KOPT-K1 (cell line): ENCODE results near the gene SLC25A22.

Experiments
- H3K27ac ChIP-seq: fragments of 200-600 bp; sonication (generic); 2 replicates; pipeline ENCODE4 v1.5.1; 2016; ENCODE audit warnings: antibody characterized with exemption, mild to moderate bottlenecking, low read depth, low read length; ENCODE audit not compliant: poor library complexity, severe bottlenecking
- H3K36me3 ChIP-seq: fragments of 200-600 bp; sonication (generic); 2 replicates; pipeline ENCODE4 v1.5.1; 2017; ENCODE audit warnings: antibody characterized with exemption, mild to moderate bottlenecking, low read length, moderate library complexity; ENCODE audit not compliant: insufficient read depth
- H3K9me3 ChIP-seq: fragments of 200-600 bp; sonication (generic); 2 replicates; pipeline ENCODE4 v1.5.1; 2017; ENCODE audit warnings: antibody characterized with exemption, low read length, mild to moderate bottlenecking; ENCODE audit not compliant: insufficient read depth, poor library complexity, severe bottlenecking

Gene SLC25A22

DNA sequence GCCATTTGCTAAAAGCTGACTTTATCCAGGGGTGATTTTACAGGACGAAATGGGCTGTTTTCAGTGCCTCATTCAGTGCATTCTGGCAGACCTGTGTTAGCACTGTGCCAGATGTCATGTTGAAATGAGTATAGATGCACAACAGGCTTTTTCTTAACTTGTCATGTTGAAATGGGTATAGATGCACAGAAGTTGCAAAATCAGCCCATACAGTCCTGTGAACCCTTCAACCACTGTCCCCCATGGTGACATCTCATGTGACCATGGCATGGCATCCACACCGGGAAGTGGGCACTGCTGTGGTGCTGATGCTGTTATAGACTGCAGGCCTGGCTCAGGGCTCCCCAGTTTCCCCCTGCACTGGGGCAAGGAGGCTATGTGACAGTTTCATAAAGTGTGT lies 48.4 kb downstream of the SLC25A22 start:
- Histone ChIP-seq H3K27ac (no peak overlapping the region), H3K36me3 (peaks cover 9% of the 10 kb centered on the region; the same call in 1 of the 2 replicates), H3K9me3 (no peaks in the 10 kb centered on the region)

DNA sequence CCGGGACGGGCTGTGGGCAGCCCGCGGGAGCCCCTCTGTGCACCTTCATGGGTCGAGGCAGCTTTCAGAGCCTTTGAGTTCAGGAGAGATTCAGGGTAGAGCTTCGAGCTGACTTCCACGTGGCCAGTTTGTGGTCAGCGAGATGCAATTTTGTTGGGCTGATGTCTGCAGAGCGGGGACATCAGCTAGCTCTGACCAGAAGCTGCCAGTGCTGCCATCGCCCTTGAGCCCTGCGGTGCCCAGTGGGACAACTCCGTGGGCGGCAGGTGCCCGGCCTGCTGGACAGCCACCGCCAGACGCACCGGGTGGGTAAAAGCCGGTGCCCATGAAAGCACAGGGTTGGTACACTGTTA lies 50.1 kb downstream of the SLC25A22 start:
- Histone ChIP-seq H3K36me3 (peaks cover 8% of the 10 kb centered on the region; the same call in 1 of the 2 replicates), H3K27ac (peak overlapping the region; percentile 63), H3K9me3 (no peaks in the 10 kb centered on the region)

DNA sequence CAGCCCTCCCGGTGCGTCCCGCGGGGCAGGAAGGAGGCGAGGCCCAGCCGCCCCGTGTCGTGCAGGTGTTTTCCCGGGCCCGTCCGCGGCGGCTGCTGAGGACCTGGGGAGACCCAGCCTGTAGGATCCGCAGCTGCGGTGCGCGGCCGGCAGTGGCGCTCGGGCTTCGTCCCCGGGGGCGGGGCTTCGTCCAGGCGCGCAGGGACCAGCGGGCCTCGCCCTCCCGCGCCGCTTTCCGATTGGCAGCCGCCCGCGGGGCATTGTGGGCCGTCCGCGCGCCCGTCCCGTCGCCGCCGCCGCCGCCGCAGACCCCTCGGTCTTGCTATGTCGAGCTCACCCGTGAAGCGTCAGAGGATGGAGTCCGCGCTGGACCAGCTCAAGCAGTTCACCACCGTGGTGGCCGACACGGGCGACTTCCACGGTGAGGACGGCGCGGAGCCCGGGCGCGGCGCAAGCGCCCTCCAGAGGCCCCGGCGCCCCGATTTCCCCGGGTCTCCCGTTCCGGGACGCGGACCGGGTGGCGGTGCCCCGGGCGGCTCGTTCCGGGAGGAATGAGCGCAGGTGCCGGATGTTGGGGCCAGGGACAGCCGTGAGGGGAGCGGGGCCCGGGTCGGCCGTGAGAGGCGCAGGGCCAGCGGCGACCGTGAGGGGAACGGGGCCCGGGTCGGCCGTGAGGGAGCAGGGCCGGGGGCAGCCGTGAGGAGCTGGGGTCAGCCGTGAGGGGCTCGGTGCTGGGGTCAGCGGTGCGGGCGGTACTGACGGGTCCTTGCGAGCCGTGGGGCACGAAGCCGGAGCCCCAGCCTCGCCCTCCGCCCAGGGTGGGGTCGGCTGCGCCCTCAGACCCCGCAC lies 50.7 kb downstream of the SLC25A22 start, which contains the start of gene TALDO1:
Gene TALDO1, plus strand, starts transcription at position 307 of the 849 bp plus-strand sequence. Its CDS starts 18 bp downstream, at position 325.
- H3K36me3 ChIP-seq, result peaks cover 2% of the 10 kb centered on the region; the same call in 1 of the 2 replicates
- peak within 1 kb of the TSS; percentile 63 for H3K27ac ChIP-seq
- no peaks in the 10 kb centered on the region for H3K9me3 ChIP-seq

DNA sequence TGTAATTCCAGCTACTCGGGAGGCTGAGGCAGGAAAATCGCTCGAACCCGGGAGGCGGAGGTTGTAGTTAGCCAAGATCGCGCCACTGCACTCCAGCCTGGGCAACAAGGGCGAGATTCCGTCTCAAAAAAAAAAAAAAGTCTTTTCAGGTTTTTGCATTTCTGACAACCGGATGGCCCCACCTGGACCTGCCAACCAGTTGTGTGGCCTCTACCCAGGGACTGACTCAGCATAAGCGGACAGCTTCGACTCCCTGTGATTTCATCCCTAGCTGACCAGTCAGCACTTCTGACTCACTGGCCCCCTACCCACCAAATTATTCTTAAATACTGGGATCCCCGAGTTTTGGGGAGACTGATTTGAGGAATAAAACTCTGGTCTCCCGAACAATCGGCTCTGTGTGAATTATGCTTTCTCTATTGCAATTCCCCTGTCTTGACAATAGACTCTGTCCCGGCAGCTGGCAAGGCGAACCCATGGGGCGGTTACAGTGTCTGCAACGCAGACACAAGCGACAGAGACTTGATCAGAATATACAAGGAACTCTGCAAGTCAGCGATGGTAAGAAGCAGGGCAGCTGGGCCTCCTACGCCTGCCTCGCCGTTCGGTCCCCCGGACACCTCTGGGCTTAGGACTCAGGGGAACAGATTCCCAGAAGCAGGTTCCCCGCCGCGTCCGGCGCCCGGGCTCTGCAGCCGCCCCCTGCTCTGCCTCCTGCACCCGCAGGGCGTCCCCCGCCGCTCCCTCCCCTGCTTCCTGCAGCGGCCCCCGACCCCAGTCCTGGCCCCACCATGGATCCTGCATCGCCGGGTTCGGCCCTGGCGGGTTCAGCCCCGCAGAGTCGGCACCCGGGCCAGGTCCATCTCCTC lies 51.6 kb downstream of the SLC25A22 start:
- Histone ChIP-seq H3K27ac (peak overlapping the region; percentile 63), H3K36me3 (no peaks in the 10 kb centered on the region), H3K9me3 (no peaks in the 10 kb centered on the region)

DNA sequence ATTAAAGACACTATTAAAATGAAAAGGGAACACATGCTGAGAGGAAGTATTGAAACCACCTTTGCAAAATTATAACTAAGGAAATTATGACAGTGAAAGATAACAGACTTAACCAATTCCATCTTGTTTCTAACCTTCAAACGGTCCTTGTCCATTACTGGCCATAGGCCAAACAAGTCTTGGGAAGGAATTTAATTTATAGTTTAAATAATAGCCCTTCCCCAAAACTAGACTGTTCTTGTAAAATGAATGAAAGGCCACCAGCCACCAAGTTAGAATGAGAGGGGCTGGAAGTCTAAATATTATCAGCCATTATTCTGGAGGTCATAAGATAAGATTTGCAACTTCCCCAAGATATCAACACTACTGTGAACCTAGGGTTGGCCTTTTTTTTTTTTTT lies 52.7 kb downstream of the SLC25A22 start:
- Histone ChIP-seq H3K27ac (no peak overlapping the region), H3K36me3 (no peaks in the 10 kb centered on the region), H3K9me3 (no peaks in the 10 kb centered on the region)

DNA sequence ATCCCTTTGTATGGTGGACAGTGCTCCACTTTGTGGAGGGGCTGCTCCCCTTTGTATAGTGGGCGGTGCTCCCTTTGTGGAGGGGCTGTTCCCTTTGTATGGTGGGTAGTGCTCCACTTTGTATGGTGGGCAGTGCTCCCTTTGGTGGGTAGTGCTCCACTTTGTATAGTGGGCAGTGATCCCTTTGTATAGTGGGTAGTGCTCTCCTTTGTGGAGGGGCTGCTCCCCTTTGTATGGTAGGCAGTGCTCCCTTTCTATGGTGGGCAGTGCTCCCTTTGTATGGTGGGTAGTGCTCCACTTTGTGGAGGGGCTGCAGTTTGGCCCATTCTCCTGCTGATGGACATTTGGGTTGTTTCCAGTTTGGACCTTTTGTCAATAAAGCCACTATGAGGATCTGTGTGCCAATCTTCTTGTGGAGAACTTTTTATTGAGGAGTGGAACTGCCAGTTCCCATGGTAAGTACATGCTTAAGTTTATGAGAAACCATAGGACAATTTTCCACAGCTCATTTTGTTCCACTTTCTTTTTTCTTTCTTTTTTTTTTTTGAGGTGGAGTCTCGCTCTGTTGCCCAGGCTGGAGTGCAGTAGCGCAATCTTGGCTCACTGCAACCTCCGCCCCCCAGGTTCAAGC lies 55.4 kb downstream of the SLC25A22 start:
- H3K36me3 ChIP-seq, result no peaks in the 10 kb centered on the region
- H3K9me3 ChIP-seq, result no peaks in the 10 kb centered on the region
- H3K27ac ChIP-seq, result no peak overlapping the region

DNA sequence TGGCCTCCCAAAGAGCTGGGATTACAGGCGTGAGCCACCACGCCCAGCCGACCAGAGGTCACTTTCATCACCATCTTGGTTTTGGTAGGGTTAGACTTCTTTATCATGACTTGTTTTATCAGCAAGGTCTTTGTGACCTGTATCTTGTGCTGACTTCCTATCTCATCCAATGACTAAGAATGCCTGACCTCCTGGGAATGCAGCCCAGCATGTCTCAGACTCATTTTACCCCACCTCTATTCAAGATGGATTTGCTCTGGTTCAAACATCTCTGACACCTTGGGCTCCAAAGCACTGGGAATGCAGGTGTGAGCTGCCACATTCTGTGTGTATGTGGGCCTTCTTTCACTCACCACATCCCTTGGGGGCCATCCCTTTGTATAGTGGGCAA lies 55.9 kb downstream of the SLC25A22 start:
- no peaks in the 10 kb centered on the region for H3K36me3 ChIP-seq
- H3K27ac ChIP-seq, result no peak overlapping the region
- H3K9me3 ChIP-seq, result no peaks in the 10 kb centered on the region
